Stimulated activated CD4-positive, alpha-beta T cell treated with anti-CD3 and anti-CD28 coated beads, TNF-alpha, amount 100 ng/mL, for 4 hours (primary cell): ENCODE data around the gene DHRS9.
"Not testable (repeated sequence)": the region's sequence is repeated elsewhere in the genome, so short reads cannot be mapped to it uniquely, and the experiment has no call there.

Experiments
- DNase-seq, 3 experiments: peaks; one replicate each; pipeline ENCODE4 v3.0.0-alpha.2; 2020; ENCODE audit warnings: low read depth in 3 of 3

The DHRS9 gene

DNA sequence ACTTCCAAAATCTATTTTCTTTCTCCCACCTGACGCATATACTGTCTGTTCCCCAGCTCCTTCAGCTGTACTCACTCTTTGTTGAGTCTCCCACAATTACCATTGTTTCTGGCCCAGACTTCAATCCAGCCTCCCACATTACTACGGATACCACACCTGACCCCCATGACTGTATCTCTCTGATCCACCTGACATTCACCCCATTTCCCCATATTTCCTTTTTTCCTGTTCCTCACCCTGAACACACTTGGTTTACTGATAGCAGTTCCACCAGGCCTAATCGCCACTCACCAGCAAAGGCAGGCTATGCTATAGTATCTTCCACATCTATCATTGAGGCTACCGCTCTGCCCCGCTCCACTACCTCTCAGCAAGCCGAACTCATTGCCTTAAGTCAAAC, 64.9 kb downstream of the DHRS9 start:
- DNase-seq: not testable (repeated sequence)

DNA sequence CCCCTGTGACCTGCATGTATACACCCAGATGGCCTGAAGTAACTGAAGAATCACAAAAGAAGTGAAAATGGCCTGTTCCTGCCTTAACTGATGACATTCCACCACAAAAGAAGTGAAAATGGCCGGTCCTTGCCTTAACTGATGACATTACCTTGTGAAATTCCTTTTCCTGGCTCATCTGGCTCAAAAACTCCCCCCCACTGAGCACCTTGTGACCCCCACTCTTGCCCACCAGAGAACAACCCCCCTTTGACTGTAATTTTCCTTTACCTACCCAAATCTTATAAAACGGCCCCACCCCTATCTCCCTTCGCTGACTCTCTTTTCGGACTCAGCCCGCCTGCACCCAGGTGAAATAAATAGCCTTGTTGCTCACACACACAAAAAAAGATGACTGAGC, 67.1 kb downstream of the DHRS9 start:
- not testable (repeated sequence) for DNase-seq

DNA sequence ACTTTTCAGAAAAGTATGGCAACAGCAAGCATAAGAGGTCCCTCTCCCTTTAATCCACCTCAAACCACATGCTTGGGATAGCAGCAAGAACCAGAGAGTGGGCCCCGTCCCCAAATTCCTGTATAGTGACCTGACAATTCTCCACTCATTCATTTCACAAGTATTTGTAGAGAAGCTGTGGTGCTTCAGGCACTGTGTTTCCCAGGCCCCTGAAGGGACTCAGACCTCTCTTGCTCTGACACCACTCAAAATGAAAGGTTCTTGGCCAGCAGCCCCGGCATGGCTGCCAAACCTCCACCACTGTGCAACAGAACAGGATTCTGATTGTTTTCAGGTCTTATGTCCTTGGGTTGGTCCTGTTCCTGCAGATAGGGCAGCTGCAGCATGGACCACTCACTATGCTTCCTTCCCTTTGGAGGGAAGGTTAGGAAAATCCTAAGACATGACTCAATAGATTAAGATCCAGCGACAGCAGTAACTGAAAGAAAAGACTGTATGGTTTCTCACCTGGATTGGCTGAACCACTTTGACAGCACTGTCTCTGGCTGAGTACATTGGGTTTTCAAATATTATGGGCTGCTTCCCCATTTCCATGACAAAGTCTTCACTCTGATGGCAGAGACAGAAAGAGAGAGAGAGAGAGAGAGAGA, 67.6 kb downstream of the DHRS9 start:
- DNase-seq: no peak

DNA sequence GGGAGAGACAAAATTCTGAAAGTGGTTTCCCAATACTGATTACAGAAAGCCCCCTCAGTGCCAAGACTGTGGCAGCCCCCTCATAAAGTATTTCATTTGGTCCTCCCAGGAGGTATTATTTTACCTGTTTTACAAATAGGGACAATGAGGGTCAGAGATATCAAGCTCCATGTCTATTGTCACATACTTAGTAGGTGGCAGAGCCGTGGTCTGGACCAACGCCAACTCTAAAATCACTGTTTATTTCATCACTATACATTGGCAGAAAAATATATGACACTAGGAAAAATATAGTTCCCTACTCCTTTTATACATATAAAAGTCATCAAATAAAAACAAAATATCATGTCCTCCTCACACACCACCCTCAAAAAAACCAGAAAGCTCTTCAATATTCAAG, 68.6 kb downstream of the DHRS9 start:
- no peak for DNase-seq

DNA sequence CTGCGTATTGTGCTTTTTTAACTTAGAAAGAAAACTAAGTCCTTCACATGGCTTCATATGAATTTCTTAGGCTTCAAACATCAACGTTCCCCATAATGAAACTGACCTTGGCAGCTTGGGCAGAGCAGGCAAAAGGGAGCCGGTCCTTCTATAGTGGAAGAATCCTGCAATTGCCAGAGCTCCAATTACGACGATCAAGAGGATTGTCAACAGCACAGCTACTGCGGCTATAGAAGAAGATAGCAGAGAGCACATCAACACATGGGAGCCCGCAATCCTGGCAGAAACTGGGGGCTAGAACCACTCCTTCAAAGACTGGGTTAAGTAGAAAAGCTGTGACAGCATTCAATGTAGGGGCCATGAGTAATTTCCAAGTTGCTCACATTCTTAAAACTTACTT, 69.8 kb downstream of the DHRS9 start:
- DNase-seq: no peak

DNA sequence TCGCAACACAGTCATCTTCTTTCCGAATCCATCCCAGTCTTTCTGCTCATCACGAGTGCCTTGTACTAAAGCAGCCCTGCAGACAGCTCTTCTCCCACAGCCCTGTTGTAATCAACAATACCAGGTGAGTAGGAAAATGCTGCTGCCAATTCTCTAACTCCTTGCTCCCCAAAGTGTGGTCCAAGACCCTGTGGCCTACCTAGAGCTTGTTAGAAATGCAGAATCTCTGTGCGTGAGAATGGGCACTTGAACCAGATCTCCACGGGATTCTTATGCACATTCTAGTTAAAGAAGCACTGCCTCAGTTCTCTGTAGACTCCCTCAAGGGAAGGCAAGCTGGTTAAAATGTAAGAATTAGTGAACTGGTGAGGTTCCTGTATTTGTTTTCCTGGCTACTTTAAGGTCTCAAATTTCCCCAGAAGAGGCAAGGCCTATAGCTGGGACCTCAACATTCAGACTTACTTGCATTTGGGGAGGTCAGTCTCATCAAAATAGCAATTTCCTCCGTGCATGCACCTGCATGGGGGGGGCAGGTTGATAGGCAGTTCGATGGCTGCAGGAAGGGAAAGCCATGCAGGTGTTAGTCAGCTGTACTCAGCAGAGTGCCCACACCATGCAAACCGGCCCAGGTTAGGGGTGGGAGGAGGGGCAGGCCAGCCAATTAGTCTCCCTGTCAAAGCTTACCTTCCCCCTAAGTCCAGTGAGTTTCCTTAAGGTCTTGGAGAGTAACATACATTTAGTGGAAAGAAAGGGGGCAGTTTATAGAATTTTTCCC, 70.8 kb downstream of the DHRS9 start:
- no peak for DNase-seq

DNA sequence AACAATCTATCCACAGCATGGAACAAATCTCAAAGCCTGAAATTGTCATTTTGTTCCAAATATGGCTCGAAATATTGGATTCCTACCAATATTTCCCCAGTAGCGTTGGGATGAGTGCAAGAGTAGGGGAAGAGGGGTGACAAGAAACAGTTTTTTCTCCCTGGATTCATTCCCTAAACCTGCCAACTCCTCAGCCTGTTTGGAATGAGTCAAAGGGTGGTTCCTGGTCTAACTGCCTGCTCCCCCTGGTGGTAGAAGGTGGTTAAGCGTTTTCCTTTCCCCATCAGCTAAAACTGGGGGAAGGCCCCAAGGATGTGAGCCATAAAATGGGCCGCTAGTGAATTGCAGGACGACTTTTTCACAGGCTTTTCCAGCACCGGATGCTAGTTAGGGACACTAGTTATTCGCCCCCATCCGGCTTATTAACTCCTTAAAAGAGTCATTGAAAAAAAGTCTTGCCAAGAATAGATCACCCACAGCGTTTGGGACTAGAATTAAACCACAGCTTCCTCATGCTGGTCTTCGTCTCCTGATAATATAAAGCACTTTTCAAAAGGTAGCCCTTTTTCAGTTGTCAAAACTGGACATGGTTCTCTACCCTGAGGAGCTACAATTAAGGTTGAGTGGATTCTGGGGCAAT, 72.5 kb downstream of the DHRS9 start:
- peak; percentile 14 to 32 (median 29) for DNase-seq

DNA sequence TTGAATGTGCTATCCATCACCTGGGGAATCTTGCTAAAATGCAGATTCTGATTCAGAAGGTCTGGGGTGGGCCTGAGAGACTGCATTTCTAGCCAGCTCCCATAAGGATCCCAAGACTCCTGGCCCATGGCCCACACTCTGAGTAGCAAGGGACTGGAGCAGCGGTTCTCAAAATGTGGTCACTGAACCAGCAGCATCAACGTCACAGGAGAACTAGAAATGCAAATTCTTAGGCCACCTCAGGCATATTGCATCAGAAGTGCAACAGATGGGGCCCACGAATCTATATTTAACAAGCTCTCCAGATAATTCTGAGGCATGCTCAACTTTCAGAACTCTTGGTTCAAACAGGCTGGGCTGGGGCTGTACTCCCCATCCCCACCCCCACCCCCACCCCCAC, 74.6 kb downstream of the DHRS9 start:
- no peak for DNase-seq
